ENCODE data around the gene CNIH4. TPM values are rescaled to one million over a fixed set of nuclear protein-coding genes. Genes with fewer than 3 reads are reported as not detected.
"Not testable (repeated sequence)": the region's sequence is repeated elsewhere in the genome, so short reads cannot be mapped to it uniquely, and the experiment has no call there.

CNIH4 gene
- total RNA-seq, 1 donor from 2014 or later, result 59.9 TPM

- DNase-seq (ENCODE audit: low read depth), result no peak
- H3K4me3 ChIP-seq (ENCODE audit: low read depth, low read length), result no peak overlapping the region
- no peaks in the 10 kb centered on the region for H3K27me3 ChIP-seq (ENCODE audit: control insufficient read depth, insufficient read depth, low read length)
- peaks cover 1% of the 10 kb centered on the region for H3K36me3 ChIP-seq (ENCODE audit: control insufficient read depth, insufficient read depth, low read length)
- TF ChIP-seq, protein P1, sequence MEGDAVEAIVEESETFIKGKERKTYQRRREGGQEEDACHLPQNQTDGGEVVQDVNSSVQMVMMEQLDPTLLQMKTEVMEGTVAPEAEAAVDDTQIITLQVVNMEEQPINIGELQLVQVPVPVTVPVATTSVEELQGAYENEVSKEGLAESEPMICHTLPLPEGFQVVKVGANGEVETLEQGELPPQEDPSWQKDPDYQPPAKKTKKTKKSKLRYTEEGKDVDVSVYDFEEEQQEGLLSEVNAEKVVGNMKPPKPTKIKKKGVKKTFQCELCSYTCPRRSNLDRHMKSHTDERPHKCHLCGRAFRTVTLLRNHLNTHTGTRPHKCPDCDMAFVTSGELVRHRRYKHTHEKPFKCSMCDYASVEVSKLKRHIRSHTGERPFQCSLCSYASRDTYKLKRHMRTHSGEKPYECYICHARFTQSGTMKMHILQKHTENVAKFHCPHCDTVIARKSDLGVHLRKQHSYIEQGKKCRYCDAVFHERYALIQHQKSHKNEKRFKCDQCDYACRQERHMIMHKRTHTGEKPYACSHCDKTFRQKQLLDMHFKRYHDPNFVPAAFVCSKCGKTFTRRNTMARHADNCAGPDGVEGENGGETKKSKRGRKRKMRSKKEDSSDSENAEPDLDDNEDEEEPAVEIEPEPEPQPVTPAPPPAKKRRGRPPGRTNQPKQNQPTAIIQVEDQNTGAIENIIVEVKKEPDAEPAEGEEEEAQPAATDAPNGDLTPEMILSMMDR (IDR thresholded peaks at IDR 0.05; ENCODE audit: insufficient read depth, low read length, poor library complexity, severe bottlenecking), result no peak
Observed at GRCh38 chr1:224331824-224332223, 24.9 kb upstream of the CNIH4 start.

- no peaks in the 10 kb centered on the region for H3K36me3 ChIP-seq (ENCODE audit: control insufficient read depth, insufficient read depth, low read length)
- TF ChIP-seq, protein P1 (IDR thresholded peaks at IDR 0.05; ENCODE audit: insufficient read depth, low read length, poor library complexity, severe bottlenecking), result peak; percentile 54
- no peak overlapping the region for H3K4me3 ChIP-seq (ENCODE audit: low read depth, low read length)
- DNase-seq (ENCODE audit: low read depth), result no peak
- no peaks in the 10 kb centered on the region for H3K27me3 ChIP-seq (ENCODE audit: control insufficient read depth, insufficient read depth, low read length)
Observed at GRCh38 chr1:224333309-224333926, 23.3 kb upstream of the CNIH4 start.

DNA sequence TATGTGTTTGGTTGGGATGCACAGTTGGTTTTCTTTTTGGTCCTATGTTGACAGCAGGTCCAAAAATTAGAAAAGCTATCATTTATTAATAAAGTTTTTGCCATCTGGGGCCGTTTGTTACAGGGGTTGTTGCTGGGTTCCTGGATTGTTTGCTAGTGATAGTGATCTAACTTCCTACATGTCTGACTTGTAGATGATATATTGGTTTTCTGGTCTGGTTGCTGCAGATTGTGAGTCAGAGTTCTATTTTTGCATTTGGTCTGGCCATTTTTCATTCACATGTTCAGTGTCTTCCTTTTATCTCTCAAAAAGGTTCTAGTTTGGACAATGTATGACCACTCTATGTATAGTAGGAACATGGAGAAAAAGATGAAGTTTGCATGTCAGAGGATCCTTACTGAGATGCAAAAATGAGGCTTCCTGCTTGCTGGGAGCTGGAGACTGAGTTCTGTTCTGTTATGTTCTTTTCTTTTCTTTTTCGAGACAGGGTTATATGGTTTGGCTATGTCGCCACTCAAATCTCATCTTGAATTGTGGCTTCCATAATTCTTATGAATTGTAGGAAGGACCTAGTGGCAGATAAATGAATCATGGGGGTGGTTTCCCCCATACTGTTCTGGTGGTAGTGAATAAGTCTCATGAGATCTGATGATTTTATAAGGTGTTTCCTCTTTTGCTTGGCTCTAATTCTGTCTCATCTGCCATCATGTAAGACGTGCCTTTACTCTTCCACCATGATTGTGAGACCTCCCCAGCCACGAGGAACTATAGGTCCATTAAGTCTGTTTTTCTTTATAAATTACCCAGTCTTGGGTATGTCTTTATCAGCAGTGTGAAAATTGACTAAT is 22.5 kb upstream of the CNIH4 start:
- TF ChIP-seq, protein P1 (IDR thresholded peaks at IDR 0.05; ENCODE audit: insufficient read depth, low read length, poor library complexity, severe bottlenecking), result no peak
- no peak overlapping the region for H3K4me3 ChIP-seq (ENCODE audit: low read depth, low read length)
- DNase-seq (ENCODE audit: low read depth), result no peak
- H3K36me3 ChIP-seq (ENCODE audit: control insufficient read depth, insufficient read depth, low read length), result no peaks in the 10 kb centered on the region
- no peaks in the 10 kb centered on the region for H3K27me3 ChIP-seq (ENCODE audit: control insufficient read depth, insufficient read depth, low read length)

DNA sequence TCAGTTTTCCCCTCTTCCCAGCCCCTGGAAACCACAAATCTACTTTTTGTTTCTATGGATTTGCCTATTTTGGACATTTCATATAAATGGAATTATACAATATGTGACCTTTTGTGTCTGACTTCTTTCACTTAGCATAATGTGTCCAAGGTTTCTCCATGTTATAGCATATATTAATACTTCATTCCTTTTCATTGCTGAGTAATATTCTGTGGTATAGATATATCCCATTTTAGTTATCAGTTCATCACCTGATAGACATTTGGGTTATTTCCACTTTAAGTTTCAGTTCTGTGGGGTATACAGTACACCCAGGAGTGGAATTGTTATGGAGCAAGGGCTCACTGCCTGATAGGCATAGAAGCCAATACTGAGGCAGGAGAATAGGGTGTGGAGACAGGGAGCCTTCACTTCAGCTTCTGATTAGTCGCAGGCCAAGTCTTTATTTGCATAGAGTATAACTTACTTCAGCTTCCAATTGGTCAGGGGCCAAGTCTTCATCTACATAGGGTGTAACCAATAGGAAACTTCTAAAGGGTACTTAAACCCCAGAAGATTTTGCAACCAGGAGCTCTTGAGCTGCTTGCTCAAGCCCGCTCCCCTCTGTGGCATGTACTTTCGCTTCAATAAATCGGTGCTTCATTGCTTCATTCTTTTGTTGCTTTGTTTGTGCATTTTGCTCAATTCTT is 18.4 kb upstream of the CNIH4 start:
- no peak for DNase-seq (ENCODE audit: low read depth)
- Histone ChIP-seq H3K4me3 (ENCODE audit: low read depth, low read length) (no peak overlapping the region), H3K27me3 (ENCODE audit: control insufficient read depth, insufficient read depth, low read length) (no peaks in the 10 kb centered on the region), H3K36me3 (ENCODE audit: control insufficient read depth, insufficient read depth, low read length) (no peaks in the 10 kb centered on the region)
- TF ChIP-seq, protein P1 (IDR thresholded peaks at IDR 0.05; ENCODE audit: insufficient read depth, low read length, poor library complexity, severe bottlenecking), result no peak

- H3K4me3 ChIP-seq (ENCODE audit: low read depth, low read length), result no peak overlapping the region
- TF ChIP-seq, protein P1 (IDR thresholded peaks at IDR 0.05; ENCODE audit: insufficient read depth, low read length, poor library complexity, severe bottlenecking), result no peak
- DNase-seq (ENCODE audit: low read depth), result no peak
- no peaks in the 10 kb centered on the region for H3K36me3 ChIP-seq (ENCODE audit: control insufficient read depth, insufficient read depth, low read length)
- H3K27me3 ChIP-seq (ENCODE audit: control insufficient read depth, insufficient read depth, low read length), result no peaks in the 10 kb centered on the region
Observed at GRCh38 chr1:224339442-224340033, 17.1 kb upstream of the CNIH4 start.

GRCh38 chr1:224340453-224341384 is 16.0 kb upstream of the CNIH4 start:
- DNase-seq (ENCODE audit: low read depth); H3K36me3 ChIP-seq (ENCODE audit: control insufficient read depth, insufficient read depth, low read length); H3K27me3 ChIP-seq (ENCODE audit: control insufficient read depth, insufficient read depth, low read length): not testable (repeated sequence)
- H3K4me3 ChIP-seq (ENCODE audit: low read depth, low read length), result peak overlapping the region; percentile 44
